HepG2 (cell line): ENCODE data around the gene HOXD8.

Source experiments
- CENPBD1 ChIP-seq: sonication (generic); formaldehyde crosslinking; IDR thresholded peaks from 2 replicates; pipeline ENCODE4 v1.8.0; 2022; ENCODE audit warnings: missing genetic modification reagents, low read depth, mild to moderate bottlenecking, borderline replicate concordance
- CTCF ChIP-seq: sonication (generic); formaldehyde crosslinking; IDR thresholded peaks from 2 replicates; pipeline ENCODE4 v1.5.0; 2020; ENCODE audit warnings: mild to moderate bottlenecking, missing genetic modification reagents, moderate library complexity
- EZH2 ChIP-seq: conservative IDR thresholded peaks from 2 replicates; pipeline ENCODE4 v1.6.1; 2012; ENCODE audit warnings: mild to moderate bottlenecking, low read depth, low read length, moderate library complexity
- MIXL1 ChIP-seq: IDR thresholded peaks from 2 replicates; pipeline ENCODE4 v1.6.1; 2016
- NRL ChIP-seq: sonication (generic); formaldehyde crosslinking; IDR thresholded peaks from 2 replicates; pipeline ENCODE4 v1.5.0; 2020; ENCODE audit warnings: missing genetic modification reagents, mild to moderate bottlenecking, moderate library complexity, borderline replicate concordance
- PHF21A ChIP-seq: sonication (generic); formaldehyde crosslinking; IDR thresholded peaks from 2 replicates; pipeline ENCODE4 v1.5.0; 2020; ENCODE audit warnings: mild to moderate bottlenecking, missing genetic modification reagents
- POLR2AphosphoS5 ChIP-seq: IDR thresholded peaks from 2 replicates; pipeline ENCODE4 v1.6.1; 2012; ENCODE audit warnings: low read depth, low read length
- ZNF230 ChIP-seq: sonication (generic); formaldehyde crosslinking; IDR thresholded peaks from 2 replicates; pipeline ENCODE4 v1.4.0; 2020; ENCODE audit warnings: mild to moderate bottlenecking, missing genetic modification reagents
- ZNF362 ChIP-seq: sonication (generic); formaldehyde crosslinking; IDR thresholded peaks from 2 replicates; pipeline ENCODE4 v1.4.0; 2020; ENCODE audit warnings: missing genetic modification reagents, mild to moderate bottlenecking, borderline replicate concordance
- ZNF879 ChIP-seq: sonication (generic); formaldehyde crosslinking; IDR thresholded peaks from 2 replicates; pipeline ENCODE4 v1.8.1; 2023; ENCODE audit warnings: missing genetic modification reagents

GRCh38 chr2:176101216-176101830, 28.2 kb upstream of the HOXD8 start:
- TF ChIP-seq MIXL1 (no peak), ZNF879 (CRISPR knock-in tag) (no peak), EZH2 (no peak), CENPBD1 (CRISPR knock-in tag) (no peak), POLR2AphosphoS5 (no peak), ZNF230 (CRISPR knock-in tag) (no peak), CTCF (CRISPR knock-in tag) (no peak), ZNF362 (CRISPR knock-in tag) (no peak), PHF21A (CRISPR knock-in tag) (no peak), NRL (CRISPR knock-in tag) (no peak)
